Loucy (cell line): ENCODE results near the gene CDYL2.

Source experiments
- EZH2phosphoT487 ChIP-seq: fragments of 200-600 bp; IDR thresholded peaks from 2 replicates; pipeline ENCODE4 v1.6.1; 2018; ENCODE audit warnings: antibody characterized with exemption, mild to moderate bottlenecking, moderate library complexity, borderline replicate concordance
- TF ChIP-seq, protein P1 (sequence below): fragments of 200-600 bp; sonication (generic); conservative IDR thresholded peaks from 2 replicates; pipeline ENCODE4 v1.5.1; 2014; ENCODE audit warnings: mild to moderate bottlenecking, antibody characterized with exemption, low read length

DNA sequence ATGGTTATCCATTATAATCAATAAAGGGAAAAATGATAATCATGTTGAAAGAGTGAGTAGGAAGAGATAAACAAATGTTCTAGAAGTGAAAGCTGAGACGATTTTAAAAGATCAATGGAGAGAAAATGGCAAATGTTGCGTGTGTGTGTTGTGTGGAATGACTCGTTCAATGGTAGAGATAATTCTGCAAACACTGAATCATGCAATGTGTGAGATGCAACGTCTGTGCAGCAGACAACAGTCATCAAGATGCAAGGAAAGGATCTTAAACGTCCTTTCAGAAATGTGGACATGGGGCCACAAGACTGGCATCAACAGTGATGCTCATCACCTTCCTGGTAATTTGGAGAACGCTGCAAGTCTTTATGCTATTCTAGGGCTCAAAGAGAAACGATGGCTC lies 124.4 kb downstream of the CDYL2 start:
- TF ChIP-seq, protein P1, sequence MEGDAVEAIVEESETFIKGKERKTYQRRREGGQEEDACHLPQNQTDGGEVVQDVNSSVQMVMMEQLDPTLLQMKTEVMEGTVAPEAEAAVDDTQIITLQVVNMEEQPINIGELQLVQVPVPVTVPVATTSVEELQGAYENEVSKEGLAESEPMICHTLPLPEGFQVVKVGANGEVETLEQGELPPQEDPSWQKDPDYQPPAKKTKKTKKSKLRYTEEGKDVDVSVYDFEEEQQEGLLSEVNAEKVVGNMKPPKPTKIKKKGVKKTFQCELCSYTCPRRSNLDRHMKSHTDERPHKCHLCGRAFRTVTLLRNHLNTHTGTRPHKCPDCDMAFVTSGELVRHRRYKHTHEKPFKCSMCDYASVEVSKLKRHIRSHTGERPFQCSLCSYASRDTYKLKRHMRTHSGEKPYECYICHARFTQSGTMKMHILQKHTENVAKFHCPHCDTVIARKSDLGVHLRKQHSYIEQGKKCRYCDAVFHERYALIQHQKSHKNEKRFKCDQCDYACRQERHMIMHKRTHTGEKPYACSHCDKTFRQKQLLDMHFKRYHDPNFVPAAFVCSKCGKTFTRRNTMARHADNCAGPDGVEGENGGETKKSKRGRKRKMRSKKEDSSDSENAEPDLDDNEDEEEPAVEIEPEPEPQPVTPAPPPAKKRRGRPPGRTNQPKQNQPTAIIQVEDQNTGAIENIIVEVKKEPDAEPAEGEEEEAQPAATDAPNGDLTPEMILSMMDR = no peak
- no peak for TF ChIP-seq EZH2phosphoT487
